VCaP (cell line): ENCODE measurements around the gene OPN1SW.

Experiments used
- H3K27ac ChIP-seq: fragments of 450-650 bp; 2 replicates; pipeline ENCODE4 v1.5.1; 2017
- TF ChIP-seq, protein P1 (sequence below): fragments of 450-650 bp; conservative IDR thresholded peaks from 2 replicates; pipeline ENCODE4 v1.5.1; 2017; ENCODE audit warnings: mild to moderate bottlenecking, moderate library complexity

OPN1SW gene

DNA sequence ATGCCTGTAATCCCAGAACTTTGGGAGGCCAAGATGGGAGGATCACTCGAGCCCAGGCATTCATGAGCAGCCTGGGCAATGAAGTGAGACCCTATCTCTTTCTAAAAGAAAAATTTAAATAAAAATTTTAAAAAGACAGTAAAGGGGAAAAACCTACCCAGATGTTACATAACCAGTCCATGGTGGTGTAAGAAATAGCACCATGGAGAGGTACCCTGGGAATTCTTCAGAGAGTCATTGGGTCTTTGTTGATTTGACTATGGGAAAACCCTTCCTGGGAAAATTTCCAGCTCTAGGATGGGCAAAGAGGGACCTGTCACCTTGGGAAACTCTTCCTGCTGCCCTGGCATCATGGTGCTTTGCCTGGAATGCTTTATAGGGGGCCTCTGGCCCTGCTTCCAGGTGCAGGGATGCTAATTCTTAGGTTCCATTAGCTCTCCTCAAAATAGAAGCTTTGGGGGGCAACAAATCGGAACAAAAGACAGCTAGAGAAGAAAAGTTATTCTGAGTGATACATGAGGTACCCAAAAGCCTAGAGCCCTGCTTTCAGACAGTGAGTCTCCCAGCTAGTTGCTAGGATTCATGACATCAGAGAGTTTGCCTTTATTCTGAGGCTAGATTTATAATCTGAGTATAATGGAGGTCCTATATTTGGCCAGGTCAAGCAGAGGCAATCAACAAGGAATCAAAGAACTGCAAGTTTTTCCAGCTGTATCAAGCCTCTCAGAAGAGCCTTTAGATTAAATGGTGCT, 26.2 kb upstream of the OPN1SW start:
- TF ChIP-seq, protein P1, sequence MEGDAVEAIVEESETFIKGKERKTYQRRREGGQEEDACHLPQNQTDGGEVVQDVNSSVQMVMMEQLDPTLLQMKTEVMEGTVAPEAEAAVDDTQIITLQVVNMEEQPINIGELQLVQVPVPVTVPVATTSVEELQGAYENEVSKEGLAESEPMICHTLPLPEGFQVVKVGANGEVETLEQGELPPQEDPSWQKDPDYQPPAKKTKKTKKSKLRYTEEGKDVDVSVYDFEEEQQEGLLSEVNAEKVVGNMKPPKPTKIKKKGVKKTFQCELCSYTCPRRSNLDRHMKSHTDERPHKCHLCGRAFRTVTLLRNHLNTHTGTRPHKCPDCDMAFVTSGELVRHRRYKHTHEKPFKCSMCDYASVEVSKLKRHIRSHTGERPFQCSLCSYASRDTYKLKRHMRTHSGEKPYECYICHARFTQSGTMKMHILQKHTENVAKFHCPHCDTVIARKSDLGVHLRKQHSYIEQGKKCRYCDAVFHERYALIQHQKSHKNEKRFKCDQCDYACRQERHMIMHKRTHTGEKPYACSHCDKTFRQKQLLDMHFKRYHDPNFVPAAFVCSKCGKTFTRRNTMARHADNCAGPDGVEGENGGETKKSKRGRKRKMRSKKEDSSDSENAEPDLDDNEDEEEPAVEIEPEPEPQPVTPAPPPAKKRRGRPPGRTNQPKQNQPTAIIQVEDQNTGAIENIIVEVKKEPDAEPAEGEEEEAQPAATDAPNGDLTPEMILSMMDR = no peak
- no peak overlapping the region for H3K27ac ChIP-seq

DNA sequence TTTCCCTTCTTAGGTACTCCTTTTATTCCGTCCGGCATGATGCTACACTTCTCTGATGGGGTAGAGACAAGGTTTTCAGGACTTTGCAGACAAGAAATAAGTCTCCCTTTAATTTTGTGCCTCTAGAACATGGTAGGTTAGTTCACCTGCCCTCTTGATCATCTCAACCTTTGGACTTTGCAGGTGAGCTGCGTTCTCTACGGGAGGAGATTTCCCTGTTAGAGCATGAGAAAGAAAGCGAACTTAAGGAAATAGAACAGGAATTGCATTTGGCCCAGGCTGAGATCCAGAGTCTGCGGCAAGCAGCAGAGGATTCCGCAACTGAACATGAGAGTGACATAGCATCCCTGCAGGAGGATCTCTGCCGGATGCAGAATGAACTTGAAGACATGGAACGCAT, 25.4 kb upstream of the OPN1SW start:
- no peak overlapping the region for H3K27ac ChIP-seq

DNA sequence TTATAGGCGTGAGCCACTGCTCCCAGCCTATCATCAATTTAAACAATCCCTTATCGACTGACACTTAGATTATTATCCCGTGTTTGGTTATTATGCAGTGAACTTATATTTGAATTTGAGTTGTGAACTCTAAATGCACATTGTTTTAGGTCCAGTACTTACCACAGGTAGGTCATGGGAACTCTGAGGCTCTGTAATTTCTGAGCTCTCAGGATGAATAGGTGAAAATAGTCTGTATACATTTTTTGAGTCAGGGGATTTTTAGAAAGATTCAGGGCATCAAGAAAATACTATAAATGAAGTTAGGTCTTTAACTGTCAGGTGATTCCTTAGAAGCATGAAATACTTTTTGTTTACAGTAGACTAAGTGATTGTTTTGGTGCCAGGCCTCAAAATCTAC, 25.0 kb upstream of the OPN1SW start:
- no peak overlapping the region for H3K27ac ChIP-seq
- TF ChIP-seq, protein P1 = no peak

More for the DNA sequence above, 25.4 kb upstream of the OPN1SW start:
- TF ChIP-seq, protein P1 = no peak

GRCh38 chr7:128799451-128799850, 23.9 kb upstream of the OPN1SW start:
- TF ChIP-seq, protein P1 = no peak
- no peak overlapping the region for H3K27ac ChIP-seq

GRCh38 chr7:128796327-128796726, 20.7 kb upstream of the OPN1SW start:
- TF ChIP-seq, protein P1 = no peak
- no peak overlapping the region for H3K27ac ChIP-seq

DNA sequence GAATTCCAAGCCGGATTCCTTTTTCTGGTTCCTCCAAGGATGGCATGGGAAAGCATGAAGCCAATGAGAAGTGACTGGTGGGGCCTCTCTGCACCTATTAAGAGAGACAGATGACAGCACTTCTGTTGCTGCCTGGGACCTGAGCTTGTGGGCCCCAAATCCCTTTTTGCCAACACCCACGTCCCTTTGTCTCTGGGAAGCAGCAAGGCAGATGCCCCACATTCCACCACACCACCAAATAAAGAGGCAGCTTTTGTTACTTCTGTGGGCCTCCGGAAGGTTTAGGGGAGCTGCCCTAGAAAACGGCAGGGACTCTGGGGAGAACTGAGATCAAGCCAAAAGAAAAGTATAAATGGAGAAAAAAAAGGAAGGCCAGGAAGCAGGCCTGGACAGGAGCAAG, 19.5 kb upstream of the OPN1SW start:
- no peak overlapping the region for H3K27ac ChIP-seq
- TF ChIP-seq, protein P1 = no peak

GRCh38 chr7:128794436-128794835, 18.8 kb upstream of the OPN1SW start:
- TF ChIP-seq, protein P1 = no peak
- H3K27ac ChIP-seq = no peak overlapping the region
